Testis (tissue), 2 donors: ENCODE data around the gene FRMD5.

Experiments
- POLR2A ChIP-seq: fragments of 450-650 bp; IDR thresholded peaks from one replicate; pipeline ENCODE4 v1.6.1; 2017; ENCODE audit warnings: antibody characterized with exemption, mild to moderate bottlenecking, moderate library complexity
- TF ChIP-seq, protein P1 (sequence below), 3 experiments: fragments of 450-650 bp in 2 of 3; fragments of 200-600 bp in 1 of 3; sonication (generic) in 1 of 3; IDR thresholded peaks; one replicate each; pipeline ENCODE4 v1.5.1; 2016 to 2019; ENCODE audit warnings: antibody characterized with exemption in 3 of 3, mild to moderate bottlenecking in 2 of 3, moderate library complexity in 1 of 3

DNA sequence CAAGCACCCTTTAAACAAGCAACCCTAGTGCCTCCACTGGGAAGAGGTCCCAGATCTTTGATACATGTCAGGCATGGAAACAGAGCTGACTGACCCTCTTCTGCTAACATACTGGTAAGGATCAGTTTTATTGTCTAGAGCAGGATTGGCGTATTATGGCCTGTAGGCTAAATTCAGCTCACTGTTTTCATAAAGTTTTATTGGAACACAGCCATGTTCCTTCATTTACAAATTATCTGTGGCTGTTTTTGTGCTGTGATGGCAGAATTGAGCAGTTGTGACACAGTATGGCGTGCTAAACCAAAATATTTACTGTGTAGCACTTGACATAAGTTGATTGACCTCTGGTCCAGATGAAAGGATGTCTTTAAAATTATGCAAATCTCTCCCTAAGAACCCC, 323.2 kb downstream of the FRMD5 start:
- TF ChIP-seq, protein P1, sequence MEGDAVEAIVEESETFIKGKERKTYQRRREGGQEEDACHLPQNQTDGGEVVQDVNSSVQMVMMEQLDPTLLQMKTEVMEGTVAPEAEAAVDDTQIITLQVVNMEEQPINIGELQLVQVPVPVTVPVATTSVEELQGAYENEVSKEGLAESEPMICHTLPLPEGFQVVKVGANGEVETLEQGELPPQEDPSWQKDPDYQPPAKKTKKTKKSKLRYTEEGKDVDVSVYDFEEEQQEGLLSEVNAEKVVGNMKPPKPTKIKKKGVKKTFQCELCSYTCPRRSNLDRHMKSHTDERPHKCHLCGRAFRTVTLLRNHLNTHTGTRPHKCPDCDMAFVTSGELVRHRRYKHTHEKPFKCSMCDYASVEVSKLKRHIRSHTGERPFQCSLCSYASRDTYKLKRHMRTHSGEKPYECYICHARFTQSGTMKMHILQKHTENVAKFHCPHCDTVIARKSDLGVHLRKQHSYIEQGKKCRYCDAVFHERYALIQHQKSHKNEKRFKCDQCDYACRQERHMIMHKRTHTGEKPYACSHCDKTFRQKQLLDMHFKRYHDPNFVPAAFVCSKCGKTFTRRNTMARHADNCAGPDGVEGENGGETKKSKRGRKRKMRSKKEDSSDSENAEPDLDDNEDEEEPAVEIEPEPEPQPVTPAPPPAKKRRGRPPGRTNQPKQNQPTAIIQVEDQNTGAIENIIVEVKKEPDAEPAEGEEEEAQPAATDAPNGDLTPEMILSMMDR (IDR thresholded peaks at IDR 0.05): no peak
- TF ChIP-seq POLR2A: no peak
